K562 (cell line): ENCODE results near the gene KLRC2. TPM values are rescaled to one million over a fixed set of nuclear protein-coding genes. Genes with fewer than 3 reads are reported as not detected.

Experiments used
- TBP ChIP-seq: optimal IDR thresholded peaks from 2 replicates; pipeline ENCODE3; 2011; ENCODE audit warnings: low read depth, low read length, improper control_type of control experiment
- ZBTB17 ChIP-seq: fragments of 450-650 bp; formaldehyde crosslinking; IDR thresholded peaks from 2 replicates; pipeline ENCODE4 v1.4.0; 2020; ENCODE audit warnings: mild to moderate bottlenecking
- ZNF146 ChIP-seq: IDR thresholded peaks from one replicate; pipeline ENCODE4 v1.6.1; 2018; ENCODE audit warnings: missing compliant biosample characterization; ENCODE audit not compliant: unreplicated experiment
- ZNF324 ChIP-seq: fragments of 250-450 bp; sonication (Bioruptor Pico); IDR thresholded peaks from 2 replicates; pipeline ENCODE4 v1.4.0; 2020; ENCODE audit warnings: mild to moderate bottlenecking
- ZNF785 ChIP-seq: fragments of 250-450 bp; sonication (Bioruptor Pico); IDR thresholded peaks from 2 replicates; pipeline ENCODE4 v1.4.0; 2020; ENCODE audit warnings: mild to moderate bottlenecking
- polyA plus RNA-seq, 8 experiments: library from polyadenylated mRNA; depleted of rRNA in 4 of 8; stranded (reverse) in 5 of 8; unstranded in 3 of 8; fragments of >200 nt; fragmentation: Nextera tagmentation in 2 of 8; fragmentation: Illumina TruSeq in 1 of 8; extraction: Ambion mirVana in 2 of 8; extraction: Trizol in 1 of 8; gene quantifications; 2 replicates each; pipeline versions ENCODE4 v1.2.1 to v1.2.3, GENCODE V29; 2011 to 2014; ENCODE audit warnings: inconsistent platforms in 1 of 8, missing spikeins in 1 of 8
- total RNA-seq, 7 experiments: library from RNA; depleted of rRNA in 6 of 7; stranded (reverse); fragments of >200 nt in 6 of 7; fragmentation: Illumina TruSeq in 2 of 7; extraction: Trizol in 2 of 7; gene quantifications; 2 replicates each; pipeline versions ENCODE4 v1.2.1 to v1.2.3, GENCODE V29; 2011 to 2021; ENCODE audit warnings: low replicate concordance in 1 of 7
- TF ChIP-seq, protein P1 (sequence below): fragments of 200-600 bp; sonication (generic); IDR thresholded peaks from one replicate; pipeline ENCODE4 v1.6.1; 2012; ENCODE audit warnings: mild to moderate bottlenecking, low read depth, low read length, inconsistent platforms
- TF ChIP-seq, protein P2 (sequence below): fragments of 450-650 bp; IDR thresholded peaks from 2 replicates; pipeline ENCODE4 v1.6.1; 2016; ENCODE audit warnings: low read depth
- TF ChIP-seq, protein P3 (sequence below): fragments of 250-450 bp; sonication (Bioruptor Pico); IDR thresholded peaks from 2 replicates; pipeline ENCODE4 v1.9.0; 2021; ENCODE audit warnings: mild to moderate bottlenecking

KLRC2 gene
- total and polyA plus RNA-seq, 9 of the 15 experiments (the other 6 are each of a cell fraction or from before 2014, with no cell fraction given), result not detected

DNA sequence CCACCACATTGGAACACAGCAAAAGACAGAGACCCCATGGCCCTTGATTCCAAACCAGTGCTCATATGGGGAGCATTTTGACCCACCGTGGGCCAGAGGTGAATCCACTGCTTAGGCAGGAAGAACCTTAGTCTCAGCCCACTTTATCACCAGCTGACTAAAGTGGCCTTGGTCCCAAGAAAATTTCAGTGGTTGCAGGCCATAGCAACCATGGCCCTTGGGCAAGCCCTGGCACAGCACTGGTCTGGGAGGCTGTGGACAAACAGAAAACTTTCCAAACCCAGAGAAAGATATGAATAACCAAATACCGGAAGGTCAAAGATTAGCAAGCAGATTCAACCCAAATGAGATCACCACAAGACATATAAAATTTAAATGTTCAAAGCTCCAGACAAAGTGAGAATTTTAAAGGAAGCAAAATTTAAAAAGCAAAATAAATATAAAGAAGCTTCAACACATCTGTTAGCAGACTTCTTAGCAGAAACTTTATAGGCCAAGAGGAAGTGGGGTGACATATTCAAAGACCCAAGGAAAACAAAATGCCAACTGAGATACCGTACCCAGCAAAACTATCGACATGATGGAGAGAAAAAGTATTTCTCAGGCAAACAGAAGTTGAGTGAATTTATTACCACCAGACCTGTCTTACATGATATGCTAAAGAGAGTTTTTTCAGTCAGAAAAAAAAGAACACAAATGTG, 53.7 kb downstream of the KLRC2 start (continued):
- TF ChIP-seq, protein P1, sequence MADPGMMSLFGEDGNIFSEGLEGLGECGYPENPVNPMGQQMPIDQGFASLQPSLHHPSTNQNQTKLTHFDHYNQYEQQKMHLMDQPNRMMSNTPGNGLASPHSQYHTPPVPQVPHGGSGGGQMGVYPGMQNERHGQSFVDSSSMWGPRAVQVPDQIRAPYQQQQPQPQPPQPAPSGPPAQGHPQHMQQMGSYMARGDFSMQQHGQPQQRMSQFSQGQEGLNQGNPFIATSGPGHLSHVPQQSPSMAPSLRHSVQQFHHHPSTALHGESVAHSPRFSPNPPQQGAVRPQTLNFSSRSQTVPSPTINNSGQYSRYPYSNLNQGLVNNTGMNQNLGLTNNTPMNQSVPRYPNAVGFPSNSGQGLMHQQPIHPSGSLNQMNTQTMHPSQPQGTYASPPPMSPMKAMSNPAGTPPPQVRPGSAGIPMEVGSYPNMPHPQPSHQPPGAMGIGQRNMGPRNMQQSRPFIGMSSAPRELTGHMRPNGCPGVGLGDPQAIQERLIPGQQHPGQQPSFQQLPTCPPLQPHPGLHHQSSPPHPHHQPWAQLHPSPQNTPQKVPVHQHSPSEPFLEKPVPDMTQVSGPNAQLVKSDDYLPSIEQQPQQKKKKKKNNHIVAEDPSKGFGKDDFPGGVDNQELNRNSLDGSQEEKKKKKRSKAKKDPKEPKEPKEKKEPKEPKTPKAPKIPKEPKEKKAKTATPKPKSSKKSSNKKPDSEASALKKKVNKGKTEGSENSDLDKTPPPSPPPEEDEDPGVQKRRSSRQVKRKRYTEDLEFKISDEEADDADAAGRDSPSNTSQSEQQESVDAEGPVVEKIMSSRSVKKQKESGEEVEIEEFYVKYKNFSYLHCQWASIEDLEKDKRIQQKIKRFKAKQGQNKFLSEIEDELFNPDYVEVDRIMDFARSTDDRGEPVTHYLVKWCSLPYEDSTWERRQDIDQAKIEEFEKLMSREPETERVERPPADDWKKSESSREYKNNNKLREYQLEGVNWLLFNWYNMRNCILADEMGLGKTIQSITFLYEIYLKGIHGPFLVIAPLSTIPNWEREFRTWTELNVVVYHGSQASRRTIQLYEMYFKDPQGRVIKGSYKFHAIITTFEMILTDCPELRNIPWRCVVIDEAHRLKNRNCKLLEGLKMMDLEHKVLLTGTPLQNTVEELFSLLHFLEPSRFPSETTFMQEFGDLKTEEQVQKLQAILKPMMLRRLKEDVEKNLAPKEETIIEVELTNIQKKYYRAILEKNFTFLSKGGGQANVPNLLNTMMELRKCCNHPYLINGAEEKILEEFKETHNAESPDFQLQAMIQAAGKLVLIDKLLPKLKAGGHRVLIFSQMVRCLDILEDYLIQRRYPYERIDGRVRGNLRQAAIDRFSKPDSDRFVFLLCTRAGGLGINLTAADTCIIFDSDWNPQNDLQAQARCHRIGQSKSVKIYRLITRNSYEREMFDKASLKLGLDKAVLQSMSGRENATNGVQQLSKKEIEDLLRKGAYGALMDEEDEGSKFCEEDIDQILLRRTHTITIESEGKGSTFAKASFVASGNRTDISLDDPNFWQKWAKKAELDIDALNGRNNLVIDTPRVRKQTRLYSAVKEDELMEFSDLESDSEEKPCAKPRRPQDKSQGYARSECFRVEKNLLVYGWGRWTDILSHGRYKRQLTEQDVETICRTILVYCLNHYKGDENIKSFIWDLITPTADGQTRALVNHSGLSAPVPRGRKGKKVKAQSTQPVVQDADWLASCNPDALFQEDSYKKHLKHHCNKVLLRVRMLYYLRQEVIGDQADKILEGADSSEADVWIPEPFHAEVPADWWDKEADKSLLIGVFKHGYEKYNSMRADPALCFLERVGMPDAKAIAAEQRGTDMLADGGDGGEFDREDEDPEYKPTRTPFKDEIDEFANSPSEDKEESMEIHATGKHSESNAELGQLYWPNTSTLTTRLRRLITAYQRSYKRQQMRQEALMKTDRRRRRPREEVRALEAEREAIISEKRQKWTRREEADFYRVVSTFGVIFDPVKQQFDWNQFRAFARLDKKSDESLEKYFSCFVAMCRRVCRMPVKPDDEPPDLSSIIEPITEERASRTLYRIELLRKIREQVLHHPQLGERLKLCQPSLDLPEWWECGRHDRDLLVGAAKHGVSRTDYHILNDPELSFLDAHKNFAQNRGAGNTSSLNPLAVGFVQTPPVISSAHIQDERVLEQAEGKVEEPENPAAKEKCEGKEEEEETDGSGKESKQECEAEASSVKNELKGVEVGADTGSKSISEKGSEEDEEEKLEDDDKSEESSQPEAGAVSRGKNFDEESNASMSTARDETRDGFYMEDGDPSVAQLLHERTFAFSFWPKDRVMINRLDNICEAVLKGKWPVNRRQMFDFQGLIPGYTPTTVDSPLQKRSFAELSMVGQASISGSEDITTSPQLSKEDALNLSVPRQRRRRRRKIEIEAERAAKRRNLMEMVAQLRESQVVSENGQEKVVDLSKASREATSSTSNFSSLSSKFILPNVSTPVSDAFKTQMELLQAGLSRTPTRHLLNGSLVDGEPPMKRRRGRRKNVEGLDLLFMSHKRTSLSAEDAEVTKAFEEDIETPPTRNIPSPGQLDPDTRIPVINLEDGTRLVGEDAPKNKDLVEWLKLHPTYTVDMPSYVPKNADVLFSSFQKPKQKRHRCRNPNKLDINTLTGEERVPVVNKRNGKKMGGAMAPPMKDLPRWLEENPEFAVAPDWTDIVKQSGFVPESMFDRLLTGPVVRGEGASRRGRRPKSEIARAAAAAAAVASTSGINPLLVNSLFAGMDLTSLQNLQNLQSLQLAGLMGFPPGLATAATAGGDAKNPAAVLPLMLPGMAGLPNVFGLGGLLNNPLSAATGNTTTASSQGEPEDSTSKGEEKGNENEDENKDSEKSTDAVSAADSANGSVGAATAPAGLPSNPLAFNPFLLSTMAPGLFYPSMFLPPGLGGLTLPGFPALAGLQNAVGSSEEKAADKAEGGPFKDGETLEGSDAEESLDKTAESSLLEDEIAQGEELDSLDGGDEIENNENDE, result no peak
- TF ChIP-seq ZNF785, result no peak
- no peak for TF ChIP-seq TBP
- TF ChIP-seq, protein P2, sequence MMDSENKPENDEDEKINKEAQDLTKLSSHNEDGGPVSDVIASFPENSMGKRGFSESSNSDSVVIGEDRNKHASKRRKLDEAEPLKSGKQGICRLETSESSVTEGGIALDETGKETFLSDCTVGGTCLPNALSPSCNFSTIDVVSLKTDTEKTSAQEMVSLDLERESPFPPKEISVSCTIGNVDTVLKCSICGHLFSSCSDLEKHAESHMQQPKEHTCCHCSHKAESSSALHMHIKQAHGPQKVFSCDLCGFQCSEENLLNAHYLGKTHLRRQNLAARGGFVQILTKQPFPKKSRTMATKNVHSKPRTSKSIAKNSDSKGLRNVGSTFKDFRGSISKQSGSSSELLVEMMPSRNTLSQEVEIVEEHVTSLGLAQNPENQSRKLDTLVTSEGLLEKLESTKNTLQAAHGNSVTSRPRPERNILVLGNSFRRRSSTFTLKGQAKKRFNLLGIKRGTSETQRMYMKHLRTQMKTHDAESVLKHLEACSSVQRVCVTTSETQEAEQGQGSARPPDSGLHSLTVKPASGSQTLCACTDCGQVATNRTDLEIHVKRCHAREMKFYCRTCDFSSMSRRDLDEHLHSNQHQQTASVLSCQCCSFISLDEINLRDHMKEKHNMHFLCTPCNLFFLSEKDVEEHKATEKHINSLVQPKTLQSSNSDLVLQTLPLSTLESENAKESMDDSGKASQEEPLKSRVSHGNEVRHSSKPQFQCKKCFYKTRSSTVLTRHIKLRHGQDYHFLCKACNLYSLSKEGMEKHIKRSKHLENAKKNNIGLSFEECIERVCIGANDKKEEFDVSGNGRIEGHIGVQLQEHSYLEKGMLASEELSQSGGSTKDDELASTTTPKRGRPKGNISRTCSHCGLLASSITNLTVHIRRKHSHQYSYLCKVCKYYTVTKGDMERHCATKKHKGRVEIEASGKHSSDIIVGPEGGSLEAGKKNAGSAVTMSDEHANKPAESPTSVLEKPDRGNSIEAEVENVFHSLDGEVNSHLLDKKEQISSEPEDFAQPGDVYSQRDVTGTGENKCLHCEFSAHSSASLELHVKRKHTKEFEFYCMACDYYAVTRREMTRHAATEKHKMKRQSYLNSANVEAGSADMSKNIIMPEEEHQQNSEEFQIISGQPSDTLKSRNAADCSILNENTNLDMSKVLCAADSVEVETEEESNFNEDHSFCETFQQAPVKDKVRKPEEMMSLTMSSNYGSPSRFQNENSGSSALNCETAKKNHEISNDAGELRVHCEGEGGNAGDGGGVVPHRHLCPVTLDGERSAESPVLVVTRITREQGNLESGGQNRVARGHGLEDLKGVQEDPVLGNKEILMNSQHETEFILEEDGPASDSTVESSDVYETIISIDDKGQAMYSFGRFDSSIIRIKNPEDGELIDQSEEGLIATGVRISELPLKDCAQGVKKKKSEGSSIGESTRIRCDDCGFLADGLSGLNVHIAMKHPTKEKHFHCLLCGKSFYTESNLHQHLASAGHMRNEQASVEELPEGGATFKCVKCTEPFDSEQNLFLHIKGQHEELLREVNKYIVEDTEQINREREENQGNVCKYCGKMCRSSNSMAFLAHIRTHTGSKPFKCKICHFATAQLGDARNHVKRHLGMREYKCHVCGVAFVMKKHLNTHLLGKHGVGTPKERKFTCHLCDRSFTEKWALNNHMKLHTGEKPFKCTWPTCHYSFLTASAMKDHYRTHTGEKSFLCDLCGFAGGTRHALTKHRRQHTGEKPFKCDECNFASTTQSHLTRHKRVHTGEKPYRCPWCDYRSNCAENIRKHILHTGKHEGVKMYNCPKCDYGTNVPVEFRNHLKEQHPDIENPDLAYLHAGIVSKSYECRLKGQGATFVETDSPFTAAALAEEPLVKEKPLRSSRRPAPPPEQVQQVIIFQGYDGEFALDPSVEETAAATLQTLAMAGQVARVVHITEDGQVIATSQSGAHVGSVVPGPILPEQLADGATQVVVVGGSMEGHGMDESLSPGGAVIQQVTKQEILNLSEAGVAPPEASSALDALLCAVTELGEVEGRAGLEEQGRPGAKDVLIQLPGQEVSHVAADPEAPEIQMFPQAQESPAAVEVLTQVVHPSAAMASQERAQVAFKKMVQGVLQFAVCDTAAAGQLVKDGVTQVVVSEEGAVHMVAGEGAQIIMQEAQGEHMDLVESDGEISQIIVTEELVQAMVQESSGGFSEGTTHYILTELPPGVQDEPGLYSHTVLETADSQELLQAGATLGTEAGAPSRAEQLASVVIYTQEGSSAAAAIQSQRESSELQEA, result no peak
- TF ChIP-seq ZNF146, result no peak
- TF ChIP-seq ZBTB17 (CRISPR knock-in tag), result no peak
- TF ChIP-seq, protein P3, sequence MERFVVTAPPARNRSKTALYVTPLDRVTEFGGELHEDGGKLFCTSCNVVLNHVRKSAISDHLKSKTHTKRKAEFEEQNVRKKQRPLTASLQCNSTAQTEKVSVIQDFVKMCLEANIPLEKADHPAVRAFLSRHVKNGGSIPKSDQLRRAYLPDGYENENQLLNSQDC (CRISPR knock-in tag), result no peak
- TF ChIP-seq ZNF324 (CRISPR knock-in tag), result no peak
